Spleen (tissue), 7 donors: Measurements from ENCODE around the gene XYLT1.

Source experiments
- POLR2A ChIP-seq, 3 donors: fragments of 450-650 bp; IDR thresholded peaks; one replicate each; pipeline ENCODE4 v1.5.1; 2017; ENCODE audit warnings: antibody characterized with exemption in 3 of 3, mild to moderate bottlenecking in 1 of 3
- POLR2AphosphoS5 ChIP-seq, 3 donors: sonication (generic); formaldehyde crosslinking; IDR thresholded peaks; one replicate each; pipeline ENCODE4 v1.5.1; 2017; ENCODE audit warnings: antibody characterized with exemption in 3 of 3
- TF ChIP-seq, protein P1 (sequence below), 11 experiments: fragments of 200-600 bp in 7 of 11; fragments of 450-650 bp in 4 of 11; sonication (generic) in 4 of 11; IDR thresholded peaks in 8 of 11; conservative IDR thresholded peaks in 3 of 11; 1 replicate in 7 of 11; 2 replicates in 4 of 11; pipeline versions ENCODE4 v1.4.0 to v1.8.0; 2016 to 2021; ENCODE audit warnings: antibody characterized with exemption in 11 of 11, inconsistent platforms in 4 of 11, mild to moderate bottlenecking in 1 of 11
- donor health status: DM: no; HTN: no; CAD: no; lungs with moderate emphysema.
- donor health status: DM: no; HTN: no; CAD: no.
- donor health status: DM: no; HTN: no; CAD: no.

DNA sequence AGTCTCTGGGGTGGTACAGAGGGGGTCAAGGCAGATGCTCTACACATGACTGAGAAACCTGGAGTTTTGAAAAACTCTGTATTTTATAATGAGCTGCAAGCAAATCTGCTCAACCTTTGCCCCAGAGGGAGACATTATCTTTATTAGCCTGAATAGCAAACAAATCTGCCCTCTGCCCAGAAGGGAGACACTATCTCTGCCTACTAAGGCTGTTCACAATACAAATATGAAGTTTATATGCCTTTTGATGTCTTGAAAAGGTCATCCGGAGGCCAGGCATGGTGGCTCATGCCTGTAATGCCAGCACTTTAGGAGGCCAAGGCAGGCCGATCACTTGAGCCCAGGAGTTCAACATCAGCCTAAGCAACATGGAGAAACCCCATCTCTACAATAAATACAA, 11.0 kb upstream of the XYLT1 start:
- TF ChIP-seq, protein P1, sequence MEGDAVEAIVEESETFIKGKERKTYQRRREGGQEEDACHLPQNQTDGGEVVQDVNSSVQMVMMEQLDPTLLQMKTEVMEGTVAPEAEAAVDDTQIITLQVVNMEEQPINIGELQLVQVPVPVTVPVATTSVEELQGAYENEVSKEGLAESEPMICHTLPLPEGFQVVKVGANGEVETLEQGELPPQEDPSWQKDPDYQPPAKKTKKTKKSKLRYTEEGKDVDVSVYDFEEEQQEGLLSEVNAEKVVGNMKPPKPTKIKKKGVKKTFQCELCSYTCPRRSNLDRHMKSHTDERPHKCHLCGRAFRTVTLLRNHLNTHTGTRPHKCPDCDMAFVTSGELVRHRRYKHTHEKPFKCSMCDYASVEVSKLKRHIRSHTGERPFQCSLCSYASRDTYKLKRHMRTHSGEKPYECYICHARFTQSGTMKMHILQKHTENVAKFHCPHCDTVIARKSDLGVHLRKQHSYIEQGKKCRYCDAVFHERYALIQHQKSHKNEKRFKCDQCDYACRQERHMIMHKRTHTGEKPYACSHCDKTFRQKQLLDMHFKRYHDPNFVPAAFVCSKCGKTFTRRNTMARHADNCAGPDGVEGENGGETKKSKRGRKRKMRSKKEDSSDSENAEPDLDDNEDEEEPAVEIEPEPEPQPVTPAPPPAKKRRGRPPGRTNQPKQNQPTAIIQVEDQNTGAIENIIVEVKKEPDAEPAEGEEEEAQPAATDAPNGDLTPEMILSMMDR (IDR thresholded peaks at IDR 0.05 in 8 of 11, conservative IDR thresholded peaks at IDR 0.05 in 3 of 11): no peak
- TF ChIP-seq POLR2A (IDR thresholded peaks at IDR 0.05) (no peak), POLR2AphosphoS5 (IDR thresholded peaks at IDR 0.05) (no peak)
